NCI-H2081 treated with DMSO at 0.1 percent for 48 hours (cell line): ENCODE results near the gene NEURL1B.

Experiments
- DNase-seq: peaks from one replicate; lab custom pipeline; 2025; lab: John Stamatoyannopoulos, UW

NEURL1B gene

GRCh38 chr5:172715931-172716682, 75.0 kb downstream of the NEURL1B start:
- DNase-seq: no peak

DNA sequence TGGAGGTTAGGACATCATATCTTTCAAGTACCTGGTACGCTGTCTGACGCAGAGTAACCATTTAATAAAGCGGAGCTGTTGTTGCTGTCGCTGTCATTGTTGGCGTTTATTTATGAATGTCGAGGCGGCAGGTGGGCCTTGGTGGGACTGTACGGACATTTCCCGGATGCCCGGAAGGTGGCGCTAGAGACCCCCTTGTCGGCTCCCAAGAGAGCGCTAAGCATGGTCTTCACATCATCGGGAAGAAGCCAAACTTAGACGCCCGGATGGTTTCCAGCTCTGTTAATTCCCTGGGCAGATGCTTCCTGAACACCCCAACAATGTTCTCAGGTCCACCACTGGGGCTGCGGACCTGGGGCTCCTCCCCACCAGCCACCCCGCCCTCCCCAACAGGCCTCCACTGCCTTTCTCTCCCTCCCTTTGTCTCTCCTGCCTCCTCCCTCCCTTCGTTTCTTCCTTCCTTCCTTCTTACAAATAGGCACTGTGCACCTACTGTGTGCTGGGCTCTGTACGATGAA, 75.8 kb downstream of the NEURL1B start:
- DNase-seq: peak; percentile 26

GRCh38 chr5:172717481-172718195, 76.6 kb downstream of the NEURL1B start:
- DNase-seq: no peak

DNA sequence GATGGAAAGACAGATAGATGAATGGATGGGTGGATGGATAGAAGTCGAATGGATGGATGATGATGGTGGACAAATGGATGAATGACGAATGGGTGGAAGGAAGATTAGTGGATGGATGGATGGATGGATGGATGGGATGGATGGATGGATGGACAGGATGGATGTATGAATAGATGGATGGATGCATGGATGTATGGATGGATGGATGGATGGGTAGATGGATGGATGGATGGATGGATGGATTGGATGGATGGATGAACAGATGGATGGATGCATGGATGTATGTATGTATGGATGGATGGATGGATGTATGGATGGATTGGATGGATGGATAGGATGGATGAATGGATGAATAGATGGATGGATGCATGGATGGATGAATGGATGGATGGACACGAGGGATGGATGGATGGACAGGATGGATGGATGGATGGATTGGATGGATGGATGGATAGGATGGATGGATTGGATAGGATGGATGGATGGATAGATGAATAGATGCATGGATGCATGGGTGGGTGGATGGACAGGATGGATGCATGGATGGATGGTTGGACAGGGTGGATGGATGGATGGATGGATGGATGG, 77.6 kb downstream of the NEURL1B start:
- DNase-seq: no peak

DNA sequence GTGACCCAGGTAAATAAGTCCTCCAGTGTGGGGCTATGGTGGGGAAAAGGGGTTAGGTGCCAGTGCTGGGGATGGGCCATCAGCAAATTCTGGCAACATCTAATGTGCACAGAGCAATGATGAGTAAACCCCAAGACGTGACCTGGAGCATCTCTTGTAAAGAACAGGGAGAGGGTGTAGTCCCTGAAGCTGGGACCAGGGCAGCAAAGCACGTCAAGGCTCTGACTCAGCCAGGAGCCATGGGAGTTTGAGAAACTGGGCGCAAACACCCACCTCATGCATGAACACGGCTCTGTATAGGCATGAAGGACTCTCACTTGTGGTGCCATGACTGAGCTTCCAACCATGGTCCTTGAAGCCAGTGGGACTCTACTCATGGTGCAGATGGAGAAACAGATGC, 78.1 kb downstream of the NEURL1B start:
- no peak for DNase-seq

- no peak for DNase-seq
Measured at GRCh38 chr5:172720655-172721054, 79.6 kb downstream of the NEURL1B start.

- no peak for DNase-seq
Measured at GRCh38 chr5:172721455-172722326, 80.6 kb downstream of the NEURL1B start.

GRCh38 chr5:172722327-172722815, 81.3 kb downstream of the NEURL1B start:
- DNase-seq: no peak

- no peak for DNase-seq
Measured at GRCh38 chr5:172723508-172723907, 82.4 kb downstream of the NEURL1B start.

- DNase-seq: no peak
Measured at GRCh38 chr5:172724242-172725183, 83.5 kb downstream of the NEURL1B start.

DNA sequence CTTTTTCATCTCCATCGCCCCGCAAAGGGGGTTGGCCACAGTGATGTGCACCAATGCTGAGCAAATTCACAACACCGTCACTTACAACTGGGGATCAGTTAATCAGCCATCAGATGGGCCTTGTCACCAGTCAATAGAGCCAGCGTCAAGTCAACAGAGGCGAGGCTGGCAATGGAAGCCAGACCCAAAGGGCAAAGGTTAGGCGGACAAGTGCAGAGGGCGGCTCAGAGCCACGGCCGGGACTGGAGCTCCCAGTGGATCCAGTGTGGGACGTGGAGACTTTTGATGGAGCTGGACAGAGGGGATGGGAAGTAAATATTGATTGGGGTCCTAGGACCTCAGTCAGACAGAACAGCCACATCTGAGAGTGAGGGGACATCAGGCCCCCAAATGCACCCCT, 84.2 kb downstream of the NEURL1B start:
- no peak for DNase-seq

- DNase-seq: no peak
Measured at GRCh38 chr5:172725785-172726184, 84.7 kb downstream of the NEURL1B start.

DNA sequence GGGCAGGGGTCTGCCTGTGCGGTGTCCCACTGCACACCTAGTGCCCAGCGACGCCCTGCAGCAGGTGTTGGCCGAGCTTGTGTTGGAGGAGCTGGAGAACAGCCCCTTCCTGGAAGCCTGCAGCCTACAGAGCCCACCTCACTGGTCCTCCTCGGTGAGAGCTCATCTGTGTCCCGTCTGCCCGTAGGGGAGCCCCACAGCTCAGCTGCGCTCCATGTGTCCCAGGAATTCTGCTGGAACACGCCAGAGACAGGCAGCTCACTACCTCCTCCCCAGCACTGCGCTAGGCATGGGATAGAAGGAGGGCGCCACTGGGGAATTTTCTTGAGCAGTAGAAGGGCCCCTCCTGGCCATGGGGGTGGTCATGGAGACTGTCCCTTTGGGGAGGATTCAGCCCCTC, 85.9 kb downstream of the NEURL1B start:
- no peak for DNase-seq

DNA sequence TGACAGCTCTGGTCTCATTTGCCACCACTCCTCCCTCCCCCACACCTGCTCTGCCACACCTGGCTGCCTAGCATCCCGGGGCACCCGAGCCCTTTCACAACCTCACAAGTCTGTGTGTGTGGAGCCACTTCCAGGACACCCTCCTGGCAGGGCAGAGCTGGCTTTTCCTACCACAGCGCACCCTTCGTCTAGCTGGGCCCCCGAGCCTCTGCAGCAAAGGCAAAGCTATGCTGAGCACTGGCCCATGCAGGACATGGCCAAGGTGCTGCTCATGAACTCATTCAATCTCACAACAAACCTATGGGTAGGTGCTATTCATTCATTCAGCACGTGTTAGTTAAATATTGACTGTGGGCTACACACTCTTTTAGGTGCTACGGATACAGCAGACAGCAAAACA, 86.5 kb downstream of the NEURL1B start:
- no peak for DNase-seq

- DNase-seq: no peak
Measured at GRCh38 chr5:172728481-172729241, 87.6 kb downstream of the NEURL1B start.

DNA sequence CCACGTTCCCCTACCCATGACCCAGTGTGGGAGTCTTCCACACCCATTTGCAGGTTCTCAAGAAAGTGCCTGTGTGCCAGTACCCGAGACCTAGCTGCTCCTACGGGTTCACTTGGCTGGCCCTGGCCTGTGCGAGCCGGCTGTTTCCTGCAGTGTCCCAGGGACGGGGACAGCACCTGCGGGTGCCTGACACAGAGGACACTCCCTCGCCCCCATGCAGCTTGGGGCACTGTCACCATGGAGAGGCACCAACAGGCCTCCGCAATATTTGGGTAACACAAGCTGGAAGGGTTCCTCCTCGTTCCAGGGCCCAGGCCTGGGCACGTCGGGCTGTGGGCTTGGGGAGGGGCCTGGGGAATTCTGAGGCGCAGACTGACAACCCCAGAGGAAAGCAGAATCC, 88.5 kb downstream of the NEURL1B start:
- no peak for DNase-seq

- no peak for DNase-seq
Measured at GRCh38 chr5:172730222-172730621, 89.2 kb downstream of the NEURL1B start.

DNA sequence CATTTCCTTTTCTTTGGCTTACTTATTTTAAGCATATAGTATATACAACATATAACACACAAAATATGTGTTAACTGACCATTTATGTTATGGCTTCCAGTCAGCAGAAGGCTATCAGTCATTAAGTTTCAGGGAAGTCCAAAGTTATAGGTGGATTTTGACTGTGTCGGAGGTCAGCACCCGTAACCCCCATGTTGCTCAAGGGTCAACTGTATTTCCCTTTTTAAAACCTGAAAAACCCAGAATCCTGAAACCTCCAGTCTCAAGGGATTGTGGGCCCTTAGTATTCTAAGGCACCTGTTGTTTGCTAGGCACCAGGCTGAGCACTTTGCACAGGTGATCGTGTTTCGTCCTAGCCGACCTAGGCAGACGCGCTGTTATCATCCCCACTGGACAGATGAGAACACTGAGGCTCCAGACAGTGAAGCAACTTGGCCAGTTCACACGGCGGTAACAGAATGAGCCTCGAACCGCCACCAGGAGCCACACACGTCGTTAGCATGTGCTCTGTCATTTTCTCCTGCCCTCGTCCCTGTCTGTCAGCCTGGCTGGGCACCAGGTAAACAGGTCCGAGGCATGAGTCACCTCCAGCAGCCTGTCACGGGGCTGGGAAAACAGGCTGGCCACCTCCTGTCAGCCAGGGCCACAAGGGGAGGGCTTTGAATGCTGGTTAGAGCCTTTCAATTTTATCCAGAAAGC, 90.1 kb downstream of the NEURL1B start:
- DNase-seq: no peak

- DNase-seq: no peak
Measured at GRCh38 chr5:172731680-172732074, 90.6 kb downstream of the NEURL1B start.
